Measurements from ENCODE around the gene ZNF789. TPM values are rescaled to one million over a fixed set of nuclear protein-coding genes. Genes with fewer than 3 reads are reported as not detected.

Gene ZNF789
- total and polyA plus RNA-seq, 9 of the 15 experiments (the other 6 are each of a cell fraction or from before 2014, with no cell fraction given) = 6.1 to 57.0 (median 24.8) TPM

GRCh38 chr7:99438573-99439480 lies 33.9 kb upstream of the ZNF789 start, which contains the start of the genes CPSF4 and PTCD1 (continued):
- no peak for TF ChIP-seq NR1H2 (CRISPR knock-in tag; IDR thresholded peaks at IDR 0.05)
- TF ChIP-seq BCOR (IDR thresholded peaks at IDR 0.05) = peak; percentile 73; the same call in 1 of the 2 replicates
- TF ChIP-seq, protein P1, sequence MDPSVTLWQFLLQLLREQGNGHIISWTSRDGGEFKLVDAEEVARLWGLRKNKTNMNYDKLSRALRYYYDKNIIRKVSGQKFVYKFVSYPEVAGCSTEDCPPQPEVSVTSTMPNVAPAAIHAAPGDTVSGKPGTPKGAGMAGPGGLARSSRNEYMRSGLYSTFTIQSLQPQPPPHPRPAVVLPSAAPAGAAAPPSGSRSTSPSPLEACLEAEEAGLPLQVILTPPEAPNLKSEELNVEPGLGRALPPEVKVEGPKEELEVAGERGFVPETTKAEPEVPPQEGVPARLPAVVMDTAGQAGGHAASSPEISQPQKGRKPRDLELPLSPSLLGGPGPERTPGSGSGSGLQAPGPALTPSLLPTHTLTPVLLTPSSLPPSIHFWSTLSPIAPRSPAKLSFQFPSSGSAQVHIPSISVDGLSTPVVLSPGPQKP (CRISPR knock-in tag; IDR thresholded peaks at IDR 0.05) = no peak
- TF ChIP-seq WHSC1 (IDR thresholded peaks at IDR 0.05; ENCODE audit: low read length) = no peak
- TF ChIP-seq EP300 (IDR thresholded peaks at IDR 0.05; ENCODE audit: low read length) = 0 out of 2 replicates have a peak, but pooled peaks have one; percentile 56
- peak; percentile 75 for TF ChIP-seq ERF (CRISPR knock-in tag; IDR thresholded peaks at IDR 0.05)
- TF ChIP-seq ZNF3 (CRISPR knock-in tag; IDR thresholded peaks at IDR 0.05) = no peak
- no peak for TF ChIP-seq PTRF (tag; IDR thresholded peaks at IDR 0.05)
- TF ChIP-seq, protein P2, sequence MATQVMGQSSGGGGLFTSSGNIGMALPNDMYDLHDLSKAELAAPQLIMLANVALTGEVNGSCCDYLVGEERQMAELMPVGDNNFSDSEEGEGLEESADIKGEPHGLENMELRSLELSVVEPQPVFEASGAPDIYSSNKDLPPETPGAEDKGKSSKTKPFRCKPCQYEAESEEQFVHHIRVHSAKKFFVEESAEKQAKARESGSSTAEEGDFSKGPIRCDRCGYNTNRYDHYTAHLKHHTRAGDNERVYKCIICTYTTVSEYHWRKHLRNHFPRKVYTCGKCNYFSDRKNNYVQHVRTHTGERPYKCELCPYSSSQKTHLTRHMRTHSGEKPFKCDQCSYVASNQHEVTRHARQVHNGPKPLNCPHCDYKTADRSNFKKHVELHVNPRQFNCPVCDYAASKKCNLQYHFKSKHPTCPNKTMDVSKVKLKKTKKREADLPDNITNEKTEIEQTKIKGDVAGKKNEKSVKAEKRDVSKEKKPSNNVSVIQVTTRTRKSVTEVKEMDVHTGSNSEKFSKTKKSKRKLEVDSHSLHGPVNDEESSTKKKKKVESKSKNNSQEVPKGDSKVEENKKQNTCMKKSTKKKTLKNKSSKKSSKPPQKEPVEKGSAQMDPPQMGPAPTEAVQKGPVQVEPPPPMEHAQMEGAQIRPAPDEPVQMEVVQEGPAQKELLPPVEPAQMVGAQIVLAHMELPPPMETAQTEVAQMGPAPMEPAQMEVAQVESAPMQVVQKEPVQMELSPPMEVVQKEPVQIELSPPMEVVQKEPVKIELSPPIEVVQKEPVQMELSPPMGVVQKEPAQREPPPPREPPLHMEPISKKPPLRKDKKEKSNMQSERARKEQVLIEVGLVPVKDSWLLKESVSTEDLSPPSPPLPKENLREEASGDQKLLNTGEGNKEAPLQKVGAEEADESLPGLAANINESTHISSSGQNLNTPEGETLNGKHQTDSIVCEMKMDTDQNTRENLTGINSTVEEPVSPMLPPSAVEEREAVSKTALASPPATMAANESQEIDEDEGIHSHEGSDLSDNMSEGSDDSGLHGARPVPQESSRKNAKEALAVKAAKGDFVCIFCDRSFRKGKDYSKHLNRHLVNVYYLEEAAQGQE (IDR thresholded peaks at IDR 0.05; ENCODE audit: borderline replicate concordance) = peak; percentile 99
- TF ChIP-seq, protein P2 (CRISPR knock-in tag; IDR thresholded peaks at IDR 0.05; ENCODE audit: low read depth) = peak; percentile 65; the same call in 1 of the 2 replicates
- peak; percentile 57; the same call in 1 of the 2 replicates for TF ChIP-seq PML (IDR thresholded peaks at IDR 0.05; ENCODE audit: low read length)
- no peak for TF ChIP-seq POLR2AphosphoS2 (IDR thresholded peaks at IDR 0.05; ENCODE audit: low read length)
- TF ChIP-seq SMARCA5 (IDR thresholded peaks at IDR 0.05) = no peak
- no peak for TF ChIP-seq TAF15 (IDR thresholded peaks at IDR 0.05; ENCODE audit: low read depth, low read length)
- no peak for TF ChIP-seq ZNF274 (IDR thresholded peaks at IDR 0.05; ENCODE audit: borderline replicate concordance, low read depth, low read length)
- peak; percentile 87 for TF ChIP-seq TFAP4 (CRISPR knock-in tag; IDR thresholded peaks at IDR 0.05; ENCODE audit: borderline replicate concordance)
- TF ChIP-seq RBM14 (IDR thresholded peaks at IDR 0.05; ENCODE audit: borderline replicate concordance, insufficient read depth, low read depth, low read length) = no peak
- TF ChIP-seq, protein P3, sequence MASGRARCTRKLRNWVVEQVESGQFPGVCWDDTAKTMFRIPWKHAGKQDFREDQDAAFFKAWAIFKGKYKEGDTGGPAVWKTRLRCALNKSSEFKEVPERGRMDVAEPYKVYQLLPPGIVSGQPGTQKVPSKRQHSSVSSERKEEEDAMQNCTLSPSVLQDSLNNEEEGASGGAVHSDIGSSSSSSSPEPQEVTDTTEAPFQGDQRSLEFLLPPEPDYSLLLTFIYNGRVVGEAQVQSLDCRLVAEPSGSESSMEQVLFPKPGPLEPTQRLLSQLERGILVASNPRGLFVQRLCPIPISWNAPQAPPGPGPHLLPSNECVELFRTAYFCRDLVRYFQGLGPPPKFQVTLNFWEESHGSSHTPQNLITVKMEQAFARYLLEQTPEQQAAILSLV (tag; IDR thresholded peaks at IDR 0.05) = no peak

Data from K562 (cell line).